Ovary (tissue), 3 donors: ENCODE results near the gene KDM4C.

Experiments used
- EP300 ChIP-seq: sonication (generic); formaldehyde crosslinking; IDR thresholded peaks from one replicate; pipeline ENCODE4 v1.6.1; 2017; ENCODE audit warnings: antibody characterized with exemption
- POLR2A ChIP-seq: fragments of 450-650 bp; IDR thresholded peaks from one replicate; pipeline ENCODE4 v1.6.1; 2017; ENCODE audit warnings: antibody characterized with exemption, mild to moderate bottlenecking, moderate library complexity
- TF ChIP-seq, protein P1 (sequence below), 3 donors: fragments of 450-650 bp in 2 of 3; fragments of 200-600 bp in 1 of 3; IDR thresholded peaks; one replicate each; pipeline versions ENCODE4 v1.5.1 to v1.8.0; 2016 to 2022; ENCODE audit warnings: antibody characterized with exemption in 3 of 3, mild to moderate bottlenecking in 1 of 3
- donor health status: DM: no; HTN: no; CAD: no.

DNA sequence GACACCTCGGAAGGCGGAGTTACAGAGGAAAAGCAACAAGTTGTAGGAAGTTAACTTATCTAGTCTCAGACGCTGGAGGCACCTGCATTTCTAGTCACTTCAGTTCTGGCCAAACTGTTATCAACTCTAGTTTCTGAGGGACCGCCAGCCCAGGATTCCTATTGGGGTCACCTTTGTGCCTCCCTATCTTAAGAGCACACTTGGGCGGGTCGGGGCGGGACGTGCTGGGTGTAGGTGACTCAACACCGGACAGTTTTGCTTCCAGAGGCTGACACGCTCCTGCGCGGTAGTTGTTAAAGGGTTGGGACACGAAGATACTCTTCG is 679 bp upstream of the KDM4C start:
- TF ChIP-seq, protein P1, sequence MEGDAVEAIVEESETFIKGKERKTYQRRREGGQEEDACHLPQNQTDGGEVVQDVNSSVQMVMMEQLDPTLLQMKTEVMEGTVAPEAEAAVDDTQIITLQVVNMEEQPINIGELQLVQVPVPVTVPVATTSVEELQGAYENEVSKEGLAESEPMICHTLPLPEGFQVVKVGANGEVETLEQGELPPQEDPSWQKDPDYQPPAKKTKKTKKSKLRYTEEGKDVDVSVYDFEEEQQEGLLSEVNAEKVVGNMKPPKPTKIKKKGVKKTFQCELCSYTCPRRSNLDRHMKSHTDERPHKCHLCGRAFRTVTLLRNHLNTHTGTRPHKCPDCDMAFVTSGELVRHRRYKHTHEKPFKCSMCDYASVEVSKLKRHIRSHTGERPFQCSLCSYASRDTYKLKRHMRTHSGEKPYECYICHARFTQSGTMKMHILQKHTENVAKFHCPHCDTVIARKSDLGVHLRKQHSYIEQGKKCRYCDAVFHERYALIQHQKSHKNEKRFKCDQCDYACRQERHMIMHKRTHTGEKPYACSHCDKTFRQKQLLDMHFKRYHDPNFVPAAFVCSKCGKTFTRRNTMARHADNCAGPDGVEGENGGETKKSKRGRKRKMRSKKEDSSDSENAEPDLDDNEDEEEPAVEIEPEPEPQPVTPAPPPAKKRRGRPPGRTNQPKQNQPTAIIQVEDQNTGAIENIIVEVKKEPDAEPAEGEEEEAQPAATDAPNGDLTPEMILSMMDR (IDR thresholded peaks at IDR 0.05), result no peak
- no peak for TF ChIP-seq POLR2A
- no peak for TF ChIP-seq EP300
